ENCODE results near the gene PSMG1. TPM values are rescaled to one million over a fixed set of nuclear protein-coding genes. Genes with fewer than 3 reads are reported as not detected.
"Not testable (repeated sequence)": the region's sequence is repeated elsewhere in the genome, so short reads cannot be mapped to it uniquely, and the experiment has no call there.

Gene PSMG1
- total and polyA plus RNA-seq, 7 experiments from 2014 or later = 9.8 to 62.5 (median 17.1) TPM

GRCh38 chr21:39136711-39137110 lies 46.5 kb downstream of the PSMG1 start:
- Histone ChIP-seq H3K9me3 (ENCODE audit: control insufficient read depth in 2 of 3, low read length in 3 of 3) (no peaks in the 10 kb centered on the region), H3K36me3 (ENCODE audit: control insufficient read depth in 2 of 3, insufficient read depth in 3 of 3, low read length in 3 of 3) (no peaks in the 10 kb centered on the region), H3K27ac (ENCODE audit: low read depth, low read length) (no peak overlapping the region), H3K4me3 (ENCODE audit: low read length) (no peak overlapping the region), H3K4me1 (ENCODE audit: control insufficient read depth in 2 of 2, insufficient read depth in 2 of 2, low read length in 2 of 2) (no peaks in the 10 kb centered on the region), H3K27me3 (ENCODE audit: control insufficient read depth in 2 of 2, insufficient read depth in 2 of 2, low read length in 2 of 2) (no peaks in the 10 kb centered on the region)
- intact Hi-C loops (cut with micrococcal nuclease) = no loop called here
- ChIA-PET POLR2A (no interaction called here), CTCF (no interaction called here)
- Mint-ChIP-seq H3K27me3 (peaks cover 0 to 4% (median 0%) of the 10 kb centered on the region in 5 donors), H3K36me3 (no peaks in the 10 kb centered on the region), H3K4me1 (no peaks in the 10 kb centered on the region), H3K27ac (no peak overlapping the region), H3K4me3 (no peak overlapping the region), H3K9me3 (no peaks in the 10 kb centered on the region)
- ATAC-seq = no peak
- DNase-seq = no peak

GRCh38 chr21:39136138-39136537 lies 47.1 kb downstream of the PSMG1 start:
- not testable (repeated sequence) for H3K9me3 Mint-ChIP-seq, H3K27ac Mint-ChIP-seq, H3K4me1 Mint-ChIP-seq

GRCh38 chr21:39134288-39134810 lies 48.9 kb downstream of the PSMG1 start:
- no peak for ATAC-seq
- H3K27ac ChIP-seq (ENCODE audit: low read depth, low read length) = no peak overlapping the region
- ChIA-PET POLR2A (no interaction called here), CTCF (no interaction called here)
- no peak for DNase-seq
- no peaks in the 10 kb centered on the region for H3K27me3 ChIP-seq (ENCODE audit: control insufficient read depth in 2 of 2, insufficient read depth in 2 of 2, low read length in 2 of 2)
- H3K36me3 Mint-ChIP-seq = no peaks in the 10 kb centered on the region
- H3K9me3 ChIP-seq (ENCODE audit: control insufficient read depth in 2 of 3, low read length in 3 of 3) = no peaks in the 10 kb centered on the region
- H3K9me3 Mint-ChIP-seq = peaks cover 0 to 9% (median 0%) of the 10 kb centered on the region in 11 donors
- H3K4me1 ChIP-seq (ENCODE audit: control insufficient read depth in 2 of 2, insufficient read depth in 2 of 2, low read length in 2 of 2) = no peaks in the 10 kb centered on the region
- no peaks in the 10 kb centered on the region for H3K4me1 Mint-ChIP-seq
- no peak overlapping the region for H3K4me3 Mint-ChIP-seq
- H3K27ac Mint-ChIP-seq = no peak overlapping the region
- intact Hi-C loops (cut with micrococcal nuclease) = no loop called here
- no peaks in the 10 kb centered on the region for H3K36me3 ChIP-seq (ENCODE audit: control insufficient read depth in 2 of 3, insufficient read depth in 3 of 3, low read length in 3 of 3)
- no peak overlapping the region for H3K4me3 ChIP-seq (ENCODE audit: low read length)
- H3K27me3 Mint-ChIP-seq = peaks cover 0 to 10% (median 4%) of the 10 kb centered on the region in 5 donors

More at GRCh38 chr21:39136138-39136537, 47.1 kb downstream of the PSMG1 start:
- DNase-seq; H3K4me1 ChIP-seq (ENCODE audit: control insufficient read depth in 2 of 2, insufficient read depth in 2 of 2, low read length in 2 of 2); CTCF ChIA-PET; H3K36me3 ChIP-seq (ENCODE audit: control insufficient read depth in 2 of 3, insufficient read depth in 3 of 3, low read length in 3 of 3); H3K4me3 Mint-ChIP-seq; H3K4me3 ChIP-seq (ENCODE audit: low read length); H3K27me3 ChIP-seq (ENCODE audit: control insufficient read depth in 2 of 2, insufficient read depth in 2 of 2, low read length in 2 of 2); ATAC-seq; H3K27ac ChIP-seq (ENCODE audit: low read depth, low read length); H3K36me3 Mint-ChIP-seq; H3K9me3 ChIP-seq (ENCODE audit: control insufficient read depth in 2 of 3, low read length in 3 of 3); H3K27me3 Mint-ChIP-seq; intact Hi-C loops (cut with micrococcal nuclease); POLR2A ChIA-PET: not testable (repeated sequence)

GRCh38 chr21:39132248-39132647 lies 51.0 kb downstream of the PSMG1 start:
- ChIA-PET POLR2A (no interaction called here), CTCF (no interaction called here)
- no peak overlapping the region for H3K27ac Mint-ChIP-seq
- Histone ChIP-seq H3K4me3 (ENCODE audit: low read length) (no peak overlapping the region), H3K9me3 (ENCODE audit: control insufficient read depth in 2 of 3, low read length in 3 of 3) (no peaks in the 10 kb centered on the region), H3K27ac (ENCODE audit: low read depth, low read length) (no peak overlapping the region), H3K36me3 (ENCODE audit: control insufficient read depth in 2 of 3, insufficient read depth in 3 of 3, low read length in 3 of 3) (no peaks in the 10 kb centered on the region), H3K4me1 (ENCODE audit: control insufficient read depth in 2 of 2, insufficient read depth in 2 of 2, low read length in 2 of 2) (no peaks in the 10 kb centered on the region), H3K27me3 (ENCODE audit: control insufficient read depth in 2 of 2, insufficient read depth in 2 of 2, low read length in 2 of 2) (no peaks in the 10 kb centered on the region)
- no peaks in the 10 kb centered on the region for H3K36me3 Mint-ChIP-seq
- ATAC-seq (no peak), DNase-seq (no peak)
- H3K27me3 Mint-ChIP-seq = peaks cover 0 to 21% (median 4%) of the 10 kb centered on the region in 5 donors
- H3K4me3 Mint-ChIP-seq = no peak overlapping the region
- intact Hi-C loops (cut with micrococcal nuclease) = no loop called here
- peaks cover 0 to 9% (median 0%) of the 10 kb centered on the region in 11 donors for H3K9me3 Mint-ChIP-seq
- H3K4me1 Mint-ChIP-seq = no peaks in the 10 kb centered on the region

GRCh38 chr21:39131791-39132190 lies 51.5 kb downstream of the PSMG1 start:
- no peak overlapping the region for H3K4me3 Mint-ChIP-seq
- Histone ChIP-seq H3K27ac (ENCODE audit: low read depth, low read length) (no peak overlapping the region), H3K36me3 (ENCODE audit: control insufficient read depth in 2 of 3, insufficient read depth in 3 of 3, low read length in 3 of 3) (no peaks in the 10 kb centered on the region), H3K9me3 (ENCODE audit: control insufficient read depth in 2 of 3, low read length in 3 of 3) (no peaks in the 10 kb centered on the region), H3K4me3 (ENCODE audit: low read length) (no peak overlapping the region), H3K4me1 (ENCODE audit: control insufficient read depth in 2 of 2, insufficient read depth in 2 of 2, low read length in 2 of 2) (no peaks in the 10 kb centered on the region), H3K27me3 (ENCODE audit: control insufficient read depth in 2 of 2, insufficient read depth in 2 of 2, low read length in 2 of 2) (no peaks in the 10 kb centered on the region)
- no peak overlapping the region for H3K27ac Mint-ChIP-seq
- DNase-seq (no peak), ATAC-seq (no peak)
- peaks cover 0 to 21% (median 4%) of the 10 kb centered on the region in 5 donors for H3K27me3 Mint-ChIP-seq
- no peaks in the 10 kb centered on the region for H3K36me3 Mint-ChIP-seq
- ChIA-PET POLR2A (no interaction called here), CTCF (no interaction called here)
- no peaks in the 10 kb centered on the region for H3K4me1 Mint-ChIP-seq
- peaks cover 0 to 9% (median 0%) of the 10 kb centered on the region in 11 donors for H3K9me3 Mint-ChIP-seq
- intact Hi-C loops (cut with micrococcal nuclease) = no loop called here

GRCh38 chr21:39127506-39127905 lies 55.7 kb downstream of the PSMG1 start:
- Mint-ChIP-seq H3K36me3 (peaks cover 0 to under 1% (median 0%) of the 10 kb centered on the region in 5 donors), H3K4me1 (peaks cover 0 to 4% (median 0%) of the 10 kb centered on the region in 7 donors), H3K4me3 (no peak overlapping the region), H3K9me3 (peaks cover 0 to 20% (median 4%) of the 10 kb centered on the region in 11 donors), H3K27me3 (peaks cover 0 to 21% (median 4%) of the 10 kb centered on the region in 5 donors), H3K27ac (no peak overlapping the region)
- DNase-seq (no peak), ATAC-seq (no peak)
- intact Hi-C loops (cut with micrococcal nuclease) = no loop called here
- no peak overlapping the region for H3K27ac ChIP-seq (ENCODE audit: low read depth, low read length)
- no peaks in the 10 kb centered on the region for H3K36me3 ChIP-seq (ENCODE audit: control insufficient read depth in 2 of 3, insufficient read depth in 3 of 3, low read length in 3 of 3)
- ChIA-PET CTCF (no interaction called here), POLR2A (no interaction called here)
- H3K9me3 ChIP-seq (ENCODE audit: control insufficient read depth in 2 of 3, low read length in 3 of 3) = no peaks in the 10 kb centered on the region
- H3K4me3 ChIP-seq (ENCODE audit: low read length) = no peak overlapping the region
- H3K4me1 ChIP-seq (ENCODE audit: control insufficient read depth in 2 of 2, insufficient read depth in 2 of 2, low read length in 2 of 2) = no peaks in the 10 kb centered on the region
- no peaks in the 10 kb centered on the region for H3K27me3 ChIP-seq (ENCODE audit: control insufficient read depth in 2 of 2, insufficient read depth in 2 of 2, low read length in 2 of 2)

GRCh38 chr21:39126486-39126806 lies 56.8 kb downstream of the PSMG1 start:
- intact Hi-C loops (cut with micrococcal nuclease) = loop anchor here (1.0 kb wide), 1 partner anchor 392 kb away; no protein-coding TSS in a partner anchor
- ATAC-seq = no peak
- H3K9me3 Mint-ChIP-seq = peaks cover 0 to 28% (median 8%) of the 10 kb centered on the region in 11 donors
- no peaks in the 10 kb centered on the region for H3K27me3 ChIP-seq (ENCODE audit: control insufficient read depth in 2 of 2, insufficient read depth in 2 of 2, low read length in 2 of 2)
- H3K9me3 ChIP-seq (ENCODE audit: control insufficient read depth in 2 of 3, low read length in 3 of 3) = no peaks in the 10 kb centered on the region
- H3K27ac Mint-ChIP-seq = no peak overlapping the region
- no peak overlapping the region for H3K27ac ChIP-seq (ENCODE audit: low read depth, low read length)
- H3K27me3 Mint-ChIP-seq = peaks cover 0 to 21% (median 4%) of the 10 kb centered on the region in 5 donors
- DNase-seq = no peak
- CTCF ChIA-PET = no interaction called here
- POLR2A ChIA-PET = no interaction called here
- H3K36me3 ChIP-seq (ENCODE audit: control insufficient read depth in 2 of 3, insufficient read depth in 3 of 3, low read length in 3 of 3) = no peaks in the 10 kb centered on the region
- H3K4me1 ChIP-seq (ENCODE audit: control insufficient read depth in 2 of 2, insufficient read depth in 2 of 2, low read length in 2 of 2) = no peaks in the 10 kb centered on the region
- peaks cover 0 to 10% (median 0%) of the 10 kb centered on the region in 7 donors for H3K4me1 Mint-ChIP-seq
- no peak overlapping the region for H3K4me3 Mint-ChIP-seq
- peaks cover 2 to 9% (median 8%) of the 10 kb centered on the region in 5 donors for H3K36me3 Mint-ChIP-seq
- no peak overlapping the region for H3K4me3 ChIP-seq (ENCODE audit: low read length)

Data from naive thymus-derived CD4-positive, alpha-beta T cell (primary cell).